ENCODE data around the gene HMGB1. TPM values are rescaled to one million over a fixed set of nuclear protein-coding genes. Genes with fewer than 3 reads are reported as not detected.

HMGB1 gene
- total RNA-seq, 4 donors from 2014 or later: 169 to 229 (median 218) TPM

GRCh38 chr13:30442926-30443325 is 22.8 kb downstream of the HMGB1 start:
- peak; percentile 62 for DNase-seq (ENCODE audit: extremely low spot score)
- H3K27ac ChIP-seq (replicated peaks in 1 of 4): no peak overlapping the region
- WGBS: 76% methylated on average over 5 of the region's 5 CpGs
- no peaks in the 10 kb centered on the region for H3K36me3 ChIP-seq
- TF ChIP-seq CTCF (IDR thresholded peaks at IDR 0.05): no peak
- TF ChIP-seq EP300 (IDR thresholded peaks at IDR 0.05): no peak
- TF ChIP-seq POLR2A (IDR thresholded peaks at IDR 0.05; ENCODE audit: low read depth): no peak
- no peak for TF ChIP-seq POLR2AphosphoS5 (IDR thresholded peaks at IDR 0.05)
- H3K4me1 ChIP-seq: peaks cover 13 to 20% (median 18%) of the 10 kb centered on the region in 4 donors
- no peaks in the 10 kb centered on the region for H3K27me3 ChIP-seq
- no peaks in the 10 kb centered on the region for H3K9me3 ChIP-seq
- intact Hi-C loops (cut with DNase I): no loop called here
- no peak overlapping the region for H3K4me3 ChIP-seq

DNA sequence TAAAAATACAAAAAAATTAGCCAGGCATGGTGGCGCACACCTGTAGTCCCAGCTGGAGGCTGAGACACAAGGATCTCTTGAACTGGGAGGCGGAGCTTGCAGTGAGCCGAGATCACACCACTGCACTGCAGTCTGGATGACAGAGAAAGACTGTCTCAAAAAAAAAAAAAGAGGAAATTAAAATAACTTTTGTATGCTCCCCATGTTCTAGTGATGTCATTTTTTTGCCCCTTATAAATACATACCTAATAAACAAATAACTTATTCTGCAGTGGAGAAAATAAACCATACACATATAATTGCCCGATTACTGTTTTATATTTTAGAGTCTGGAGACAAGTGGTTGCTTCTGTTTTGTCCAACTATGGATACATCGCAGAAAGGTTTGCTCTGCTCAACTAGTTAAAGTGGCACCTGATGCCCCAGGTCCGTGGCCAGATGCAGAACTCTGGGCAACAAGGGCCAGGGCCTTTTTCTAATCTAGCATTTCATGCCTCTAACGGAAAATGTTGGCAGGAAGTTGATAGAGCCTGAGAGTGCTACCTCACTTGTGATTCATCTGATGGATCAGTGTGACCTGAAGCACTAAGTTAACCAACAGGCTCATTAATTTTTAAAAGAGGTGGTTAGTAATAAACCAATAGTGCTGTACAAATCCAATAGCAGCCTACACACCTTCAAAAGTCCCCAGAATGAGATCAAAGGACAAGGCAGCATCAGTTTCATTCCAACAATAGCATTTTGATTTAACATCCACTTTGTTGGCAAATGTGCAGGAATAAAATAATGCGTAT is 24.6 kb downstream of the HMGB1 start:
- Histone ChIP-seq H3K36me3 (no peaks in the 10 kb centered on the region), H3K27ac (replicated peaks in 1 of 4) (no peak overlapping the region), H3K4me3 (no peak overlapping the region), H3K4me1 (peaks cover 10 to 12% (median 12%) of the 10 kb centered on the region in 4 donors), H3K9me3 (no peaks in the 10 kb centered on the region), H3K27me3 (no peaks in the 10 kb centered on the region)
- DNase-seq (ENCODE audit: extremely low spot score): peak; percentile 39
- intact Hi-C loops (cut with DNase I): no loop called here
- TF ChIP-seq POLR2A (IDR thresholded peaks at IDR 0.05; ENCODE audit: low read depth) (no peak), EP300 (IDR thresholded peaks at IDR 0.05) (no peak), CTCF (IDR thresholded peaks at IDR 0.05) (no peak), POLR2AphosphoS5 (IDR thresholded peaks at IDR 0.05) (no peak)
- 78% methylated on average over 8 of the region's 8 CpGs for WGBS

- DNase-seq (ENCODE audit: extremely low spot score): no peak
- WGBS: 89% methylated on average over 3 of the region's 3 CpGs
- Histone ChIP-seq H3K27me3 (no peaks in the 10 kb centered on the region), H3K27ac (replicated peaks in 1 of 4) (no peak overlapping the region), H3K4me1 (no peaks in the 10 kb centered on the region), H3K4me3 (no peak overlapping the region), H3K36me3 (no peaks in the 10 kb centered on the region), H3K9me3 (no peaks in the 10 kb centered on the region)
- TF ChIP-seq POLR2A (IDR thresholded peaks at IDR 0.05; ENCODE audit: low read depth): no peak
- no peak for TF ChIP-seq POLR2AphosphoS5 (IDR thresholded peaks at IDR 0.05)
- no peak for TF ChIP-seq EP300 (IDR thresholded peaks at IDR 0.05)
- TF ChIP-seq CTCF (IDR thresholded peaks at IDR 0.05): no peak
- intact Hi-C loops (cut with DNase I): no loop called here
Measured at GRCh38 chr13:30438286-30438685, 27.4 kb downstream of the HMGB1 start.

- Histone ChIP-seq H3K4me1 (no peaks in the 10 kb centered on the region), H3K36me3 (no peaks in the 10 kb centered on the region), H3K27ac (replicated peaks in 1 of 4) (no peak overlapping the region), H3K4me3 (no peak overlapping the region), H3K27me3 (no peaks in the 10 kb centered on the region), H3K9me3 (no peaks in the 10 kb centered on the region)
- TF ChIP-seq POLR2A (IDR thresholded peaks at IDR 0.05; ENCODE audit: low read depth) (no peak), POLR2AphosphoS5 (IDR thresholded peaks at IDR 0.05) (no peak), CTCF (IDR thresholded peaks at IDR 0.05) (no peak), EP300 (IDR thresholded peaks at IDR 0.05) (no peak)
- intact Hi-C loops (cut with DNase I): no loop called here
- no peak for DNase-seq (ENCODE audit: extremely low spot score)
- WGBS: 79% methylated on average over 8 of the region's 8 CpGs
Measured at GRCh38 chr13:30437177-30437576, 28.6 kb downstream of the HMGB1 start.
